Gastrocnemius medialis (tissue), 4 donors: ENCODE data around the gene RPL6.
"Not testable (repeated sequence)": the region's sequence is repeated elsewhere in the genome, so short reads cannot be mapped to it uniquely, and the experiment has no call there.

Experiments
- POLR2A ChIP-seq, 2 donors: fragments of 450-650 bp; IDR thresholded peaks; one replicate each; pipeline ENCODE4 v1.6.1; 2017; ENCODE audit warnings: antibody characterized with exemption in 2 of 2, mild to moderate bottlenecking in 2 of 2, moderate library complexity in 2 of 2
- TF ChIP-seq, protein P1 (sequence below), 5 experiments: fragments of 450-650 bp in 3 of 5; fragments of 200-600 bp in 2 of 5; sonication (generic) in 2 of 5; IDR thresholded peaks in 4 of 5; conservative IDR thresholded peaks in 1 of 5; 1 replicate in 4 of 5; 2 replicates in 1 of 5; pipeline ENCODE4 v1.5.1; 2016 to 2019; ENCODE audit warnings: antibody characterized with exemption in 5 of 5, mild to moderate bottlenecking in 3 of 5, moderate library complexity in 3 of 5

- TF ChIP-seq, protein P1, sequence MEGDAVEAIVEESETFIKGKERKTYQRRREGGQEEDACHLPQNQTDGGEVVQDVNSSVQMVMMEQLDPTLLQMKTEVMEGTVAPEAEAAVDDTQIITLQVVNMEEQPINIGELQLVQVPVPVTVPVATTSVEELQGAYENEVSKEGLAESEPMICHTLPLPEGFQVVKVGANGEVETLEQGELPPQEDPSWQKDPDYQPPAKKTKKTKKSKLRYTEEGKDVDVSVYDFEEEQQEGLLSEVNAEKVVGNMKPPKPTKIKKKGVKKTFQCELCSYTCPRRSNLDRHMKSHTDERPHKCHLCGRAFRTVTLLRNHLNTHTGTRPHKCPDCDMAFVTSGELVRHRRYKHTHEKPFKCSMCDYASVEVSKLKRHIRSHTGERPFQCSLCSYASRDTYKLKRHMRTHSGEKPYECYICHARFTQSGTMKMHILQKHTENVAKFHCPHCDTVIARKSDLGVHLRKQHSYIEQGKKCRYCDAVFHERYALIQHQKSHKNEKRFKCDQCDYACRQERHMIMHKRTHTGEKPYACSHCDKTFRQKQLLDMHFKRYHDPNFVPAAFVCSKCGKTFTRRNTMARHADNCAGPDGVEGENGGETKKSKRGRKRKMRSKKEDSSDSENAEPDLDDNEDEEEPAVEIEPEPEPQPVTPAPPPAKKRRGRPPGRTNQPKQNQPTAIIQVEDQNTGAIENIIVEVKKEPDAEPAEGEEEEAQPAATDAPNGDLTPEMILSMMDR (IDR thresholded peaks at IDR 0.05 in 4 of 5, conservative IDR thresholded peaks at IDR 0.05 in 1 of 5), result not testable (repeated sequence)
- not testable (repeated sequence) for TF ChIP-seq POLR2A (IDR thresholded peaks at IDR 0.05)
Observed at GRCh38 chr12:112415457-112415856, 6.1 kb upstream of the RPL6 start.
